Activated CD4-positive, alpha-beta memory T cell treated with anti-CD3 and anti-CD28 coated beads, Interleukin-2, amount 10 ng/mL, durations not matched to agents 7 days and 5 days (primary cell): ENCODE results near the gene NOTCH2. TPM values are rescaled to one million over a fixed set of nuclear protein-coding genes. Genes with fewer than 3 reads are reported as not detected.

Source experiments
- CTCF ChIA-PET: fragments of 350-600 bp; sonication (Branson Sonifier 250); formaldehyde crosslinking; loops from one replicate; lab custom pipeline; 2021; ENCODE audit warnings: antibody characterized with exemption, inconsistent platforms; lab: Charles Lee
- POLR2A ChIA-PET: fragments of 350-600 bp; sonication (Branson Sonifier 250); formaldehyde crosslinking; loops from one replicate; lab custom pipeline; 2021; ENCODE audit warnings: antibody characterized with exemption; lab: Charles Lee
- DNase-seq: peaks from one replicate; pipeline ENCODE4 v3.0.0-alpha.2; 2020
- H3K27ac Mint-ChIP-seq: one replicate; pipeline ENCODE4 v1.8.0; 2021; ENCODE audit warnings: mild to moderate bottlenecking, mixed read lengths
- H3K27me3 Mint-ChIP-seq: one replicate; pipeline ENCODE4 v1.8.0; 2021; ENCODE audit warnings: mixed read lengths
- H3K36me3 Mint-ChIP-seq: one replicate; pipeline ENCODE4 v1.8.0; 2021; ENCODE audit warnings: low read depth, mixed read lengths
- H3K4me1 Mint-ChIP-seq: one replicate; pipeline ENCODE4 v1.8.0; 2021; ENCODE audit warnings: mixed read lengths
- H3K4me3 Mint-ChIP-seq: one replicate; pipeline ENCODE4 v1.8.0; 2021; ENCODE audit warnings: mild to moderate bottlenecking, mixed read lengths
- H3K9me3 Mint-ChIP-seq: one replicate; pipeline ENCODE4 v1.8.0; 2021; ENCODE audit warnings: mixed read lengths
- total RNA-seq, 2 experiments: library from RNA; stranded (reverse); gene quantifications; one replicate each; pipeline ENCODE4 v1.2.3, GENCODE V29; 2021

NOTCH2 gene
- total RNA-seq, 2 experiments from 2014 or later, result 81.9 to 88.7 TPM

DNA sequence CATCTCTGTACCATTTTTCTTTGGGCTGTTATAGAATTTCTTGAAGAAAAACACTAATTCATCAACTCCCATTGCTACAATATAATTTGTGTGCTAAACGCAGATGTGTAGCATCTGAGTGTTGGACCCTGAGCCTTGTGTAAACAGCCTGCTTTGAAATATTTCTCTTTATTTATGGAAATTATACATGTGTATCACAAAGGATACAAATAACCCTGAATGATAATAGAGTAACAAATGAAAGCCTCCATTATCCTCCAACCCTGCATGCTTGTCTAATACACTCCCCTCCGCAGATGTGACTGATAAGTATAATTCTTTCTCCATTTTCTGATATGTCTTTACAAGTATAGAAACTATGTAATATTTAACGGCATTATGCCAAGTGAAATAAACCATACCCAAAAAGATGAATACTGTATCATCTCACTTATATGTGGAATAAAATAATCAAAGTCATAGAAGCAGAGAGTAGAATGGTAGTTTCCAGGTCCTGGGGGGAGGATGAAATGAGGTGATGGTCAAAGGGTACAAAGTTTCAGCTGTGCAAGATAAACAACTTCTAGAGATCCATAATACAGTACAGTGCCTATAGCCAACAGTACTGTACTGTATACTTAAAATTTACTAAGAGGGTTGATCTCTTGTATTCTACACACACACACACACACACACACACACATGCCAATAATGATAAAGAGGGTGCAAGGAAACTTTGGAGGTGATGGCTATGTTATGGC, 170.3 kb downstream of the NOTCH2 start:
- DNase-seq, result no peak
- POLR2A ChIA-PET, result no interaction called here
- no peaks in the 10 kb centered on the region for H3K36me3 Mint-ChIP-seq
- H3K27me3 Mint-ChIP-seq, result peaks cover 45% of the 10 kb centered on the region
- CTCF ChIA-PET, result no interaction called here
- H3K4me3 Mint-ChIP-seq, result no peak overlapping the region
- H3K27ac Mint-ChIP-seq, result no peak overlapping the region
- peaks cover 11% of the 10 kb centered on the region for H3K4me1 Mint-ChIP-seq
- no peaks in the 10 kb centered on the region for H3K9me3 Mint-ChIP-seq

DNA sequence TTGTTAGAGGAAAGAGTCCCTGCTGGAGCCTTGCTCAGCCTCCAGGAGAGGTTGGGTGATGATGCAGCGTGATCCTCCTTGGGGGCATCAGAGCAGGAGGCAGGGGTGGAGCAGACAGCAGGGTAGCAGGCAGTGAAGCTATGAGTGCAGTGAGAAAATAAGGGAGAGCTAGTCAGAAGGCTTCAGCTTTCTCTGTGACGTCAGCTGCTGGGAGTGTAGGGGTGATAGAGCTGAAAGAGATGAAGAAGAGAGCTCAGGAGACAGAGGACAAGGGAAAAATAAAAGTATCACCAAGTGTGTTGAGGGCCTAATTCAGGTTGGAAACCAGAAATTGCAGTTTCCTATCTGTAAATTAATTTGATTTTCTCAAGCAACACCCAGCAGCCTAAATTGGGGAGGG, 170.9 kb downstream of the NOTCH2 start:
- no peak overlapping the region for H3K27ac Mint-ChIP-seq
- no peak for DNase-seq
- no peak overlapping the region for H3K4me3 Mint-ChIP-seq
- H3K36me3 Mint-ChIP-seq, result no peaks in the 10 kb centered on the region
- H3K27me3 Mint-ChIP-seq, result peaks cover 40% of the 10 kb centered on the region
- H3K9me3 Mint-ChIP-seq, result no peaks in the 10 kb centered on the region
- peaks cover 17% of the 10 kb centered on the region for H3K4me1 Mint-ChIP-seq
- CTCF ChIA-PET, result interaction anchor here (1.2 to 1.4 kb wide), 2 partner anchors 13 to 30 kb away, joined by 3 read pairs; no protein-coding TSS in a partner anchor
- POLR2A ChIA-PET, result no interaction called here

DNA sequence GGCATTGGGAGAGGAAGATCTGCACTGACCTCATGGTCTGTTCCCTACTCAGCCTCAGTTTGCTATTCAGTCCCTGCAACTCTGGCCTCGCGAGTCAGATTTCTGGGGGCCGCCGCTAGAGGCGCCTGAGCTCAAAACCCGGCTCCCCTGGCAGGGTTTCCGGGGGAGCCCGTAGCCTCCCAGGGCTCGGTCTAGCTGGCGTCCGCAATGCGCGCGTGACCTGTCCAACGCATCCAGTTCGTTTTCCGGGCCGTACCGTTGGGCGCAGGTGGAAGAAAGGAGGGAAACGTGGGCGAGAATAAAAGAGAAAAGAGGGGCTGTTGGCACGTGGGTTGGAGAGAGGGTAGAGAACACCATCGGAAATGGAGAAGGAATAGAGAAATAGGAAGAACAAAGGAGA, 173.2 kb downstream of the NOTCH2 start, which contains the start of gene ADAM30:
ADAM30 (minus strand) TSS at position 213 of the 400 bp plus-strand sequence; CDS start at position 34, 179 bp downstream.
- no peak for DNase-seq
- H3K9me3 Mint-ChIP-seq, result no peaks in the 10 kb centered on the region
- CTCF ChIA-PET, result no interaction called here
- no peak within 1 kb of the TSS for H3K4me3 Mint-ChIP-seq
- H3K36me3 Mint-ChIP-seq, result no peaks in the 10 kb centered on the region
- POLR2A ChIA-PET, result no interaction called here
- peaks cover 35% of the 10 kb centered on the region for H3K4me1 Mint-ChIP-seq
- H3K27ac Mint-ChIP-seq, result no peak within 1 kb of the TSS
- peaks cover 26% of the 10 kb centered on the region for H3K27me3 Mint-ChIP-seq

- Mint-ChIP-seq H3K27ac (no peak overlapping the region), H3K4me1 (peaks cover 42% of the 10 kb centered on the region), H3K4me3 (no peak overlapping the region), H3K36me3 (no peaks in the 10 kb centered on the region), H3K9me3 (no peaks in the 10 kb centered on the region), H3K27me3 (peaks cover 26% of the 10 kb centered on the region)
- POLR2A ChIA-PET, result no interaction called here
- no peak for DNase-seq
- CTCF ChIA-PET, result no interaction called here
Measured at GRCh38 chr1:119895102-119895501, 174.4 kb downstream of the NOTCH2 start.

- Mint-ChIP-seq H3K36me3 (peaks cover 1% of the 10 kb centered on the region), H3K4me3 (peak overlapping the region; percentile 14), H3K27ac (peak overlapping the region; percentile 50), H3K4me1 (peaks cover 42% of the 10 kb centered on the region), H3K27me3 (peaks cover 28% of the 10 kb centered on the region), H3K9me3 (no peaks in the 10 kb centered on the region)
- POLR2A ChIA-PET, result interaction anchor here (1.4 to 1.5 kb wide), 2 partner anchors 87 to 94 kb away, joined by 3 read pairs; no protein-coding TSS in a partner anchor
- no peak for DNase-seq
- CTCF ChIA-PET, result no interaction called here
Measured at GRCh38 chr1:119893827-119894700, 175.4 kb downstream of the NOTCH2 start.

GRCh38 chr1:119893238-119893791, 176.1 kb downstream of the NOTCH2 start:
- POLR2A ChIA-PET, result interaction anchor here (0.9 to 1.5 kb wide), 3 partner anchors 86 to 105 kb away, joined by 3 read pairs; no protein-coding TSS in a partner anchor
- Mint-ChIP-seq H3K27me3 (peaks cover 35% of the 10 kb centered on the region), H3K4me1 (peaks cover 42% of the 10 kb centered on the region), H3K27ac (peak overlapping the region; percentile 50), H3K4me3 (peak overlapping the region; percentile 14), H3K9me3 (peaks cover 4% of the 10 kb centered on the region), H3K36me3 (peaks cover 9% of the 10 kb centered on the region)
- CTCF ChIA-PET, result interaction anchor here (1.3 kb wide), 1 partner anchor 10 kb away, joined by 5 read pairs; no protein-coding TSS in a partner anchor
- DNase-seq, result peak; percentile 33

DNA sequence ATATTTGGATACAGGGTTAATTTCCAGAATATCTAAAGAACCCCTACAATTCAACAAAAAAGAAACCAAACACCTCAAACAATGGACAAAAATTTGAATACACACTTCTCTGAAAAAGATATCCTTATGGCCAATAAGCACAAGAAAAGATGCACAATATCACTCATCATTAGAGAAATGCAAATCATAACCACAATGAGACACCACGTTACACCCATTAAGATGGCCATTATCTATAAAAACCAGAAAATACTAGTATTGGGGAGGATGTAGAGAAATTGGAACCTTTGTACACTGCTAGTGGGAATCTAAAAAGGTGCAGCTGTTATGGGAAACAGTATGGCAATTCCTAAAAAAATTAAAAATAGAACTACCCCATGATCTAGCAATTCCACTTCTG, 178.1 kb downstream of the NOTCH2 start:
- Mint-ChIP-seq H3K4me1 (peaks cover 42% of the 10 kb centered on the region), H3K4me3 (no peak overlapping the region), H3K36me3 (peaks cover 9% of the 10 kb centered on the region), H3K9me3 (peaks cover 5% of the 10 kb centered on the region), H3K27me3 (peaks cover 43% of the 10 kb centered on the region), H3K27ac (no peak overlapping the region)
- POLR2A ChIA-PET, result interaction anchor here (1.0 kb wide), 1 partner anchor 18 kb away, joined by 3 read pairs; no protein-coding TSS in a partner anchor
- DNase-seq, result no peak
- CTCF ChIA-PET, result interaction anchor here (1.5 kb wide), 1 partner anchor 57 kb away, joined by 4 read pairs; no protein-coding TSS in a partner anchor

DNA sequence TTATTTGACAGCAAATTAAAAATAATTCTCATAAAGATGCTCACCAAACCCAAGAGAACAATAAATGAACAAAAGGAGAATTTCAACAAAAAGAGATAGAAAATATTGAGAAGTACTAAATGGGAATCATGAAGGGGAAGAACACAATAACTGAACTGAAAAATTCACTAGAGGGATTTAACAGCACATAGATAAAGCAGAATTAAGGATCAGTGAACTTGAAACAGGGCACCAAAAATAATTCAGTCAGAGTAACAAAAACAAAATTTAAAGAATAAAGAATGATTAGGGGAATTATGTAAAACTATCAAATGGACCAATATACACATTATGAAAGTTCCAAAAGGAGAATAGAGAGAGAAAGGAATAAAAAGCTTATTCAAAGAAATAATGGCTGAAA, 181.0 kb downstream of the NOTCH2 start:
- Mint-ChIP-seq H3K36me3 (peaks cover 9% of the 10 kb centered on the region), H3K9me3 (peaks cover 5% of the 10 kb centered on the region), H3K4me1 (peaks cover 25% of the 10 kb centered on the region), H3K27ac (no peak overlapping the region), H3K27me3 (peaks cover 24% of the 10 kb centered on the region), H3K4me3 (no peak overlapping the region)
- ChIA-PET POLR2A (no interaction called here), CTCF (no interaction called here)
- DNase-seq, result no peak

GRCh38 chr1:119887427-119887826, 182.0 kb downstream of the NOTCH2 start:
- peaks cover 9% of the 10 kb centered on the region for H3K36me3 Mint-ChIP-seq
- no peak for DNase-seq
- peaks cover 5% of the 10 kb centered on the region for H3K9me3 Mint-ChIP-seq
- ChIA-PET POLR2A (no interaction called here), CTCF (interaction anchor here (1.4 kb wide), 1 partner anchor 17 kb away, joined by 3 read pairs; no protein-coding TSS in a partner anchor)
- peaks cover 15% of the 10 kb centered on the region for H3K4me1 Mint-ChIP-seq
- H3K4me3 Mint-ChIP-seq, result no peak overlapping the region
- H3K27ac Mint-ChIP-seq, result no peak overlapping the region
- H3K27me3 Mint-ChIP-seq, result peaks cover 24% of the 10 kb centered on the region

DNA sequence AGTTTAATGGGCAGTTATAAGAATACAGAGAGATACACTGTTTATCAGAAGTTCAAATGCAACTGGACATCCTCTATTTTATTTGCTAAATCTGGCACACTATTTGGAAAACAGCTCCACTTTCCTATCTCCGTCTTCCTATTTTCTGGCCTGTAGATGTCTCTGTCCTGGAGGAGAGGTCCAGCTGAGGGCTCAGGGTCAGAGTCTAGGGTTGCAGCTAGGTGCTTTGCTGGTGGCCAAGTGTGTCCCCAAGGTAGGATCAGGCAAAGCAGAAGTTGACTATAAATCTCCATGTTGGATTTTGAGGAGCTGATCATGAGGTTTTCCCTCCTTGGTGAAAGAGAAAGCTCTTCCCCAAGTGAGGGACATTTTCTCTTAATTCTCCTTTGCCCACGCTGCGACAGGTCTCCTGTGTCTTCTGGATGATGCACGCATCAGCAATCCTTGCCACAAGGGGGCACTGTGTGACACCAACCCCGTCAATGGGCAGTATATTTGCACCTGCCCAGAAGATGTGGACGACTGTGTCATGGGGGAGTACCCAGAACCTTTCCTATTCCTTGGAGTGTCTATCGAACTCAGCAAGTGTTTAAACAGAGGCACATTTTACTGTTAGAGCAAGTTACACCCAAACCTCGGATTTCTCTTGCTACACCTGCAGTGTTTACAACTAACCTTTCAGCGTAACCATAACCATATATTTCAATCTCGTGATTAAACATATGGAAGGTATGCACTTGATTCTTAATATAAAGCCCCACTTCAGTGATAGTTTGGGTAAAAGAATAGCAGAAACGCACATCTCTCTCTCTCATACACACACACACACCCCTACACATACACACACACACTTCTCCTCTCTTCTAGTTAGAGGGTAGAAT, 183.3 kb downstream of the NOTCH2 start:
- ChIA-PET POLR2A (interaction anchor here (1.1 kb wide), 1 partner anchor 26 kb away, joined by 3 read pairs; no protein-coding TSS in a partner anchor), CTCF (interaction anchor here (0.8 to 1.9 kb wide), 8 partner anchors 9 to 142 kb away, joined by 3 to 7 read pairs (median 3); no protein-coding TSS in a partner anchor)
- peaks cover 5% of the 10 kb centered on the region for H3K4me1 Mint-ChIP-seq
- H3K27ac Mint-ChIP-seq, result no peak overlapping the region
- no peak overlapping the region for H3K4me3 Mint-ChIP-seq
- peaks cover 9% of the 10 kb centered on the region for H3K36me3 Mint-ChIP-seq
- peaks cover 5% of the 10 kb centered on the region for H3K9me3 Mint-ChIP-seq
- DNase-seq, result peak; percentile 74
- peaks cover 23% of the 10 kb centered on the region for H3K27me3 Mint-ChIP-seq

GRCh38 chr1:119884711-119885110, 184.8 kb downstream of the NOTCH2 start:
- Mint-ChIP-seq H3K27ac (no peak overlapping the region), H3K9me3 (peaks cover 5% of the 10 kb centered on the region), H3K4me3 (no peak overlapping the region), H3K4me1 (no peaks in the 10 kb centered on the region), H3K27me3 (peaks cover 32% of the 10 kb centered on the region), H3K36me3 (peaks cover 9% of the 10 kb centered on the region)
- CTCF ChIA-PET, result interaction anchor here (1.4 to 1.6 kb wide), 2 partner anchors 76 to 84 kb away, joined by 4 to 9 read pairs; no protein-coding TSS in a partner anchor
- DNase-seq, result no peak
- POLR2A ChIA-PET, result no interaction called here
